Sigmoid colon (tissue), 4 donors: ENCODE data around the gene FRAT1.

Experiments
- CTCF ChIP-seq, 4 experiments: fragments of 450-650 bp in 3 of 4; fragments of 200-600 bp in 1 of 4; IDR thresholded peaks; one replicate each; pipeline ENCODE4 v1.5.1; 2016 to 2019; ENCODE audit warnings: antibody characterized with exemption in 4 of 4, mild to moderate bottlenecking in 3 of 4, moderate library complexity in 2 of 4
- EP300 ChIP-seq, 4 donors: sonication (generic); formaldehyde crosslinking; IDR thresholded peaks; one replicate each; pipeline ENCODE4 v1.6.1; 2017; ENCODE audit warnings: antibody characterized with exemption in 4 of 4
- POLR2A ChIP-seq, 2 donors: fragments of 450-650 bp; IDR thresholded peaks; one replicate each; pipeline ENCODE4 v1.6.1; 2016; ENCODE audit warnings: antibody characterized with exemption in 2 of 2, mild to moderate bottlenecking in 2 of 2, moderate library complexity in 2 of 2
- POLR2AphosphoS5 ChIP-seq, 4 donors: sonication (generic); formaldehyde crosslinking; IDR thresholded peaks; one replicate each; pipeline ENCODE4 v1.6.1; 2017; ENCODE audit warnings: antibody characterized with exemption in 4 of 4

- TF ChIP-seq EP300 (IDR thresholded peaks at IDR 0.05) (no peak), CTCF (IDR thresholded peaks at IDR 0.05) (no peak), POLR2A (IDR thresholded peaks at IDR 0.05) (no peak), POLR2AphosphoS5 (IDR thresholded peaks at IDR 0.05) (no peak)
Measured at GRCh38 chr10:97365761-97366351, 46.8 kb downstream of the FRAT1 start.
